ENCODE results near the gene SPOP.
"Not testable (repeated sequence)": the region's sequence is repeated elsewhere in the genome, so short reads cannot be mapped to it uniquely, and the experiment has no call there.

The SPOP gene

GRCh38 chr17:49647256-49647585 is 30.7 kb downstream of the SPOP start:
- no peak for DNase-seq (ENCODE audit: low read depth)

GRCh38 chr17:49646391-49647255 is 31.3 kb downstream of the SPOP start:
- DNase-seq (ENCODE audit: low read depth) = no peak

GRCh38 chr17:49646056-49646390 is 31.9 kb downstream of the SPOP start:
- not testable (repeated sequence) for DNase-seq (ENCODE audit: low read depth)

- no peak for DNase-seq (ENCODE audit: low read depth)
Measured at GRCh38 chr17:49645654-49646053, 32.2 kb downstream of the SPOP start.

- DNase-seq (ENCODE audit: low read depth) = no peak
Measured at GRCh38 chr17:49640556-49640955, 37.3 kb downstream of the SPOP start.

- DNase-seq (ENCODE audit: low read depth) = no peak
Measured at GRCh38 chr17:49638818-49639217, 39.1 kb downstream of the SPOP start.

GRCh38 chr17:49637739-49638138 is 40.2 kb downstream of the SPOP start:
- DNase-seq (ENCODE audit: low read depth) = no peak

- DNase-seq (ENCODE audit: low read depth) = no peak
Measured at GRCh38 chr17:49637050-49637449, 40.8 kb downstream of the SPOP start.

- DNase-seq (ENCODE audit: low read depth) = no peak
Measured at GRCh38 chr17:49635121-49635520, 42.8 kb downstream of the SPOP start.

GRCh38 chr17:49634485-49634860 is 43.4 kb downstream of the SPOP start:
- no peak for DNase-seq (ENCODE audit: low read depth)

GRCh38 chr17:49633762-49634484 is 44.0 kb downstream of the SPOP start:
- DNase-seq (ENCODE audit: low read depth) = no peak

GRCh38 chr17:49633250-49633649 is 44.6 kb downstream of the SPOP start:
- DNase-seq (ENCODE audit: low read depth) = no peak

- no peak for DNase-seq (ENCODE audit: low read depth)
Measured at GRCh38 chr17:49632201-49632600, 45.7 kb downstream of the SPOP start.

- no peak for DNase-seq (ENCODE audit: low read depth)
Measured at GRCh38 chr17:49631496-49631895, 46.4 kb downstream of the SPOP start.

- no peak for DNase-seq (ENCODE audit: low read depth)
Measured at GRCh38 chr17:49630113-49630900, 47.6 kb downstream of the SPOP start.

- DNase-seq (ENCODE audit: low read depth) = no peak
Measured at GRCh38 chr17:49629447-49629846, 48.5 kb downstream of the SPOP start.

GRCh38 chr17:49624896-49625295 is 53.0 kb downstream of the SPOP start:
- no peak for DNase-seq (ENCODE audit: low read depth)

- no peak for DNase-seq (ENCODE audit: low read depth)
Measured at GRCh38 chr17:49621946-49622529, 55.9 kb downstream of the SPOP start.

GRCh38 chr17:49621420-49621819 is 56.5 kb downstream of the SPOP start:
- DNase-seq (ENCODE audit: low read depth) = no peak

GRCh38 chr17:49618028-49618611 is 59.8 kb downstream of the SPOP start:
- DNase-seq (ENCODE audit: low read depth) = no peak

GRCh38 chr17:49616601-49617131 is 61.2 kb downstream of the SPOP start:
- DNase-seq (ENCODE audit: low read depth) = no peak

GRCh38 chr17:49616086-49616485 is 61.8 kb downstream of the SPOP start:
- no peak for DNase-seq (ENCODE audit: low read depth)
